DND-41 (cell line): ENCODE measurements around the gene PLEKHH1.

Experiments used
- ATAC-seq: fragments of 200-7000 bp; cut with Tn5 transposase; 3 replicates; pipeline ENCODE4 v1.9.1; 2021; ENCODE audit warnings: low read depth; ENCODE audit not compliant: insufficient read depth
- DNase-seq: peaks from one replicate; pipeline ENCODE4 v3.0.0-alpha.2; 2020
- H2AFZ ChIP-seq: 2 replicates; pipeline ENCODE4 v1.6.0; 2012; ENCODE audit warnings: low read depth, low read length
- H3K27ac ChIP-seq: 2 replicates; pipeline ENCODE4 v1.5.1; 2012; ENCODE audit warnings: low read length, inconsistent platforms
- H3K27me3 ChIP-seq: fragments of 200-600 bp; sonication (generic); 2 replicates; pipeline ENCODE4 v1.6.0; 2012; ENCODE audit warnings: low read length, mild to moderate bottlenecking, inconsistent platforms; ENCODE audit not compliant: insufficient read depth, poor library complexity
- H3K36me3 ChIP-seq: 2 replicates; pipeline ENCODE4 v1.5.1; 2012; ENCODE audit warnings: low read length, inconsistent platforms; ENCODE audit not compliant: insufficient read depth
- H3K4me1 ChIP-seq: 2 replicates; pipeline ENCODE4 v1.5.1; 2012; ENCODE audit warnings: mild to moderate bottlenecking, low read length; ENCODE audit not compliant: insufficient read depth
- H3K4me2 ChIP-seq: 2 replicates; pipeline ENCODE4 v1.6.0; 2012; ENCODE audit warnings: mild to moderate bottlenecking, moderate library complexity, low read length, inconsistent platforms; ENCODE audit not compliant: insufficient read depth
- H3K4me3 ChIP-seq, 2 experiments: fragments of 200-600 bp in 1 of 2; shearing (Covaris generic) in 1 of 2; 2 replicates each; pipeline ENCODE4 v1.5.1; 2012 to 2016; ENCODE audit warnings: inconsistent platforms in 2 of 2, low read length in 2 of 2, mild to moderate bottlenecking in 2 of 2, low read depth in 1 of 2, moderate library complexity in 1 of 2
- H3K79me2 ChIP-seq: 2 replicates; pipeline ENCODE4 v1.6.0; 2012; ENCODE audit warnings: low read length, inconsistent platforms; ENCODE audit not compliant: insufficient read depth
- H3K9ac ChIP-seq: 2 replicates; pipeline ENCODE4 v1.6.0; 2012; ENCODE audit warnings: low read depth, mild to moderate bottlenecking, inconsistent platforms, low read length, moderate library complexity
- H3K9me3 ChIP-seq: 2 replicates; pipeline ENCODE4 v1.5.1; 2012; ENCODE audit warnings: low read length, moderate library complexity, mild to moderate bottlenecking, inconsistent platforms; ENCODE audit not compliant: insufficient read depth, severe bottlenecking
- H4K20me1 ChIP-seq: 2 replicates; pipeline ENCODE4 v1.6.0; 2012; ENCODE audit warnings: low read length; ENCODE audit not compliant: insufficient read depth
- EZH2 ChIP-seq: IDR thresholded peaks from 3 replicates; pipeline ENCODE4 v1.6.1; 2012; ENCODE audit warnings: borderline replicate concordance, low read depth, mild to moderate bottlenecking, moderate library complexity, low read length, inconsistent platforms; ENCODE audit not compliant: severe bottlenecking
- TF ChIP-seq, protein P1 (sequence below): IDR thresholded peaks from 2 replicates; pipeline ENCODE4 v1.5.1; 2012; ENCODE audit warnings: borderline replicate concordance, low read length, moderate library complexity, mild to moderate bottlenecking; ENCODE audit not compliant: poor library complexity, severe bottlenecking; ENCODE audit errors: extremely low read depth

Gene PLEKHH1

DNA sequence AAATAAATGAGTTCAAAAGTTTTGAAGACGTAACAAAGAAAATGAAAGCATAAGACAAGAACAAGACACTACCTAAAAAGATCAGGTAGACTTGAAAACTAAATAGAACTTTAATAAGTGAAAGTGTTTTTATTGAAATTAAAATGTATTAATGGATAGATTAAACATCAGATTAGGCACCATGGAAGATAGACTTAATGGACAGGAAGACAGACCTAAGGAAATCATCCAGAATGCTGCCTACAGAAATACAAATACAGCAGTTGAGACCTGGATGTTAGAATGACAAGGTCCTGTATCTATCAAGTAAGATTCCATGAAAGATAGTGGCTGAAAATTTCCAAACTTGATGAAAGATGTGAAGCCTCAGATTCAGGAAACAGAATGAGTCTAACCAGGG lies 11.5 kb downstream of the PLEKHH1 start:
- Histone ChIP-seq H3K27me3 (peaks cover 27% of the 10 kb centered on the region), H4K20me1 (no peaks in the 10 kb centered on the region), H3K9me3 (no peaks in the 10 kb centered on the region), H3K4me1 (no peaks in the 10 kb centered on the region), H3K79me2 (no peaks in the 10 kb centered on the region), H3K4me2 (no peak overlapping the region), H3K36me3 (no peaks in the 10 kb centered on the region), H3K9ac (no peak overlapping the region), H3K4me3 (no peak overlapping the region), H2AFZ (no peak overlapping the region), H3K27ac (no peak overlapping the region)
- DNase-seq, result no peak
- no peak for ATAC-seq
- TF ChIP-seq, protein P1, sequence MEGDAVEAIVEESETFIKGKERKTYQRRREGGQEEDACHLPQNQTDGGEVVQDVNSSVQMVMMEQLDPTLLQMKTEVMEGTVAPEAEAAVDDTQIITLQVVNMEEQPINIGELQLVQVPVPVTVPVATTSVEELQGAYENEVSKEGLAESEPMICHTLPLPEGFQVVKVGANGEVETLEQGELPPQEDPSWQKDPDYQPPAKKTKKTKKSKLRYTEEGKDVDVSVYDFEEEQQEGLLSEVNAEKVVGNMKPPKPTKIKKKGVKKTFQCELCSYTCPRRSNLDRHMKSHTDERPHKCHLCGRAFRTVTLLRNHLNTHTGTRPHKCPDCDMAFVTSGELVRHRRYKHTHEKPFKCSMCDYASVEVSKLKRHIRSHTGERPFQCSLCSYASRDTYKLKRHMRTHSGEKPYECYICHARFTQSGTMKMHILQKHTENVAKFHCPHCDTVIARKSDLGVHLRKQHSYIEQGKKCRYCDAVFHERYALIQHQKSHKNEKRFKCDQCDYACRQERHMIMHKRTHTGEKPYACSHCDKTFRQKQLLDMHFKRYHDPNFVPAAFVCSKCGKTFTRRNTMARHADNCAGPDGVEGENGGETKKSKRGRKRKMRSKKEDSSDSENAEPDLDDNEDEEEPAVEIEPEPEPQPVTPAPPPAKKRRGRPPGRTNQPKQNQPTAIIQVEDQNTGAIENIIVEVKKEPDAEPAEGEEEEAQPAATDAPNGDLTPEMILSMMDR, result no peak
- no peak for TF ChIP-seq EZH2

DNA sequence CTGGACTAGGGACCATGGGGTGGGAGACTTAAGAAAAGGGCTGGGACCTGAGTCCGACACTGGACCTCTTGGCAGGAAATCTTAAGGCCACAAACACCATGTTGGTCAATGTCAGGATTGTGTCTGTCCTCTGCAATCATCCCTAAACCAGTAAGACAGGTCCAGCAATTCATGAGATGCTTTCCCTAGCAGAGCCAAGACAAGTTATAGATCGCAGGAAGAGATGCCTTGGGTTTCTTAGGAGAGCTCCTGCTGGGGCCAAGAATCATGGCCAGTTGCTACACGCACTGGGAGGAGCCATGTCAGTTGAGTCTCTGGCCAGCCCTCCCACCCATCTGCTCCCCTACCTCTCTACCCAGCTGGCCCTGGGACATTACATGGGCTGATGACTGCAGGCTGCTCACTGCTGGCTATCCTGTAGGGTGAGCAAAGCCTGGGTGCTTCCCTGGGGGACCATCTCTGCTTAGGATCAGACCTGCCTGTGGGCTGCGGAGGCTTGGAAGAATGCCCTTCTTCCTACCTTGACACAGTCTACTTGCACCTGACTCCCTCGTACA lies 14.2 kb downstream of the PLEKHH1 start:
- no peak for TF ChIP-seq EZH2
- TF ChIP-seq, protein P1, result no peak
- Histone ChIP-seq H3K9me3 (no peaks in the 10 kb centered on the region), H3K36me3 (no peaks in the 10 kb centered on the region), H4K20me1 (no peaks in the 10 kb centered on the region), H3K4me1 (no peaks in the 10 kb centered on the region), H3K4me2 (no peak overlapping the region), H3K9ac (no peak overlapping the region), H3K27me3 (peaks cover 9% of the 10 kb centered on the region), H3K27ac (no peak overlapping the region), H3K4me3 (no peak overlapping the region), H2AFZ (no peak overlapping the region), H3K79me2 (no peaks in the 10 kb centered on the region)
- DNase-seq (no peak), ATAC-seq (no peak)

DNA sequence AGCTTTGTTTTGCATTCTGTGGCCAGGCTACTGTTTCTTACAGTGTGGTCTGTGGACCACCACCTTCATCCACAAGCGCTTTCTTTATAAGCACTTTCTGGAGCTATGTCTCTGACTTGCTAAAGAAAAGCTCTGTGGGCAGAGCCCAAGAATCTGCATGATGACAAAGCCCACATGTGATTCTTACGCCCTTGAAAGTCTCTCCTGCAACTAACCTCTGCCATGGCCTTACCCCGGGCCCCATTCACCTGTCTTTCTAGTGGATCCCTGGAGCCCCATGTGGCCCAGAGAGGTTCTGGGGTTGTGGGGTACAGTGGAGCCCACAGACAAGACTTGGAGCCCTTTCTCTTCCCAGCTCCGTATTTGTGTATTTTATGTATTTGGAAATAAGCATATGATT lies 16.6 kb downstream of the PLEKHH1 start:
- Histone ChIP-seq H3K27me3 (peaks cover 10% of the 10 kb centered on the region), H3K4me1 (no peaks in the 10 kb centered on the region), H3K79me2 (no peaks in the 10 kb centered on the region), H3K36me3 (no peaks in the 10 kb centered on the region), H3K9ac (no peak overlapping the region), H3K4me2 (no peak overlapping the region), H4K20me1 (no peaks in the 10 kb centered on the region), H2AFZ (no peak overlapping the region), H3K27ac (no peak overlapping the region), H3K4me3 (no peak overlapping the region), H3K9me3 (no peaks in the 10 kb centered on the region)
- DNase-seq (no peak), ATAC-seq (no peak)
- no peak for TF ChIP-seq EZH2
- TF ChIP-seq, protein P1, result no peak

- Histone ChIP-seq H3K79me2 (no peaks in the 10 kb centered on the region), H4K20me1 (no peaks in the 10 kb centered on the region), H3K4me2 (no peak overlapping the region), H3K4me1 (no peaks in the 10 kb centered on the region), H3K9me3 (no peaks in the 10 kb centered on the region), H3K27ac (no peak overlapping the region), H3K27me3 (peaks cover 7% of the 10 kb centered on the region), H3K9ac (no peak overlapping the region), H2AFZ (no peak overlapping the region), H3K4me3 (no peak overlapping the region), H3K36me3 (no peaks in the 10 kb centered on the region)
- ATAC-seq, result no peak
- TF ChIP-seq EZH2, result no peak
- TF ChIP-seq, protein P1, result no peak
- DNase-seq, result no peak
Measured at GRCh38 chr14:67551123-67551522, 18.0 kb downstream of the PLEKHH1 start.
